ENCODE measurements around the gene NADK.

GRCh38 chr1:1773874-1774273, 4.4 kb downstream of the NADK start:
- no peak for TF ChIP-seq POLR2AphosphoS5 (IDR thresholded peaks at IDR 0.05)
- TF ChIP-seq CTCF (IDR thresholded peaks at IDR 0.05) = no peak
- TF ChIP-seq POLR2A (IDR thresholded peaks at IDR 0.05) = no peak

All from prostate gland (tissue), 2 donors.